GM18498 (cell line): ENCODE measurements around the gene ADCY7.
"Not testable (repeated sequence)": the region's sequence is repeated elsewhere in the genome, so short reads cannot be mapped to it uniquely, and the experiment has no call there.

Experiments used
- ATAC-seq: cut with Tn5 transposase; IDR thresholded peaks from one replicate; pipeline ENCODE4 v1.9.1; 2021; ENCODE audit warnings: mild to moderate bottlenecking, moderate library complexity; ENCODE audit not compliant: unreplicated experiment

Gene ADCY7

DNA sequence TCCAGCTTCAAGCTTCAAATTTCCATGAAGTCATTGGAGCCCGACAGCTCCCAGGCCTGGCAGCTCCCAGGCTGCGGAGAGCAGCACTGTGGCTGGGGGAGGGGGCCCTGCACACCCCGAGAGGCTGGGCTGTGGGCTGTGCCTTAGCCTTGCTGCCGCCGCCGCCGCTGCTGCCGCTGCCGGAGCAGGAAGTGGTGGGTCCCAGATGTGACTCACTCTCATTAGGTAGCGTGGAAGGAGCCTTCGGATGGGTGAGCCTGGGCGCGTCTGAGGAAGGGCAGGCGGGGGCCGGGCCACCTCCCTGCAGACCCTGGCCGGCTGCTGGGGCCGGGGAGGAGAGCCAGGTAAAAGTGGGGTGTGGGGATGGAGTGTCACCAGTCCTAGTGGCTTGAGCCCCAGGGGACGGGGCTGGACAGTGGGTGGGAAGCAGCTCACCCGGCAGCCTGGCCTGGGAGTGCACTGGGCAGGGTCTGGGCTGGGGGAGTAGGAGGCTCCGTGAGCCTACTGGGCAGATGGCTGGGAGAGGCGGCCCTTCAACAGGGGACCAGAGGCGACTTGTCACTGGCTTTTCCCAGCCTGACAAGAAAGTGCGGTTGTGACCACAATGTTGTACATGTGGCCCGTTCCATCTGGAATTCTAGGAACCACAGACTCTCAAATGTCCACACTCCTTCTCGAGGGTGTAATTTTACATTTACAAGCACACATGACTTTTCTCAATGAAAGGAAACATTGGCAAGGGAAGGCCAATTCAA, at the start of gene ADCY7:
Gene ADCY7, plus strand, starts transcription at position 215 of the 755 bp plus-strand sequence. CDS start 21,629 bp downstream, outside the sequence.
- peak; percentile 91 for ATAC-seq

GRCh38 chr16:50219402-50219975, 46.9 kb upstream of the ADCY7 start:
- ATAC-seq, result no peak

DNA sequence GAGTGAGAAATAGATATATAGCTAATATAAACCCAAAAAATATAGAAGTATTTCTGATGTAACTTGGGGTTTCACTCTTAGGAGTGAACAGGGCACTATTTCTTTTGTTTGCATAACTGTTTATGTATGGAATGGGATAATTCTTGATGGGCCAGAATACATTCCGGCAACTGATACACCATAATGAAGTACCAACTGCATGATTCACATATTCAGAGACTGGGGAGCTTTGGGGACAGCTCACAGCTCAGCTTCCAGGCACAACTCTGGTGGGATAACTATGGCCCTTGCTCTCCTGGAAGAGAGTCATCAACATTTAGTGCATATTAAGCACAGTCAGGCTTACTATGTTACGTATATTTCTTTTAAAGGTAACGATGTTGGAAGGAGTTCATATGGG, 42.1 kb upstream of the ADCY7 start:
- no peak for ATAC-seq

DNA sequence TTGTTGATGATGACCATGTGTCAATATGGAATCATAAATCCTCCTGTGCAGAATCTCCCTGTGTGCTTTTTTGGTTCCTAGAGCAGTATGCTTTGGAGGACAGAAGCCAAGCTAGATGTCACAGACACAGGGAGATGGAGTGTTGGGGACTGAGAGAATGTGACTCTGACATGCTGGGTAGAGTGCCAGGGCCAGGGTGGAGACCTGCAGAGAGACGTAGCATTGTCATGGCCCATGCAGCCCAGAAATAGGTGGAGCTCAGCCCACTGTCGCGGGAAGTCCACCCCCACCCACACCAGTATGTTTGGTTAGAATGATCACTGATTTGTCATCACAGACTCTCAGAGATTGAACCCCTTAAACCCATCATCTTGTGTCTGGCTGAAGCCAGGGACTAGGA, 39.2 kb upstream of the ADCY7 start:
- ATAC-seq, result no peak

GRCh38 chr16:50227665-50228064, 38.7 kb upstream of the ADCY7 start:
- ATAC-seq, result no peak

DNA sequence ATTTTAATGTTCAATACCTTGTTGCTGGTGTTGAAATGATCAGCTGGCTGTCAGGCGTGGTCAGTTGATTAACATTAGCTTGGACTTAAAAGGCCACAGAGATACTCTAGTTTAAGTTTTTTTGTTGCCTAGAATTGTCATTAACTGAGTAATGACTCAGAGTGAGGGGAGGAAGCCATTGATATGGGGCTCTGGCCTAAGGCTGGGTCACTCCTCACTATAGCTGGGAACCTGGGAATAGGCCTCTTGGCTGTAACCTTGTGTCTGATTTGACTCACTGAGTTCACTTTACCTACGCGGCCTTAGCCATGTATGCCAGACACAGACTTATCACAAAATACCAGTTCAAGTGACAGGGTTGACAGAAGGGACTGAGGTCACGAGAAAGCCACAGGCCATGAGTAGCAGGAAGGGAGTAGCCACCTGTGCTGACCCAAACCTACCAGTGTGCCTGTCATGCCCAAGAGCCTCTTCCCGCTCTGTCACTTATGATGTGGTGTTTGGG, 37.9 kb upstream of the ADCY7 start:
- ATAC-seq, result no peak

DNA sequence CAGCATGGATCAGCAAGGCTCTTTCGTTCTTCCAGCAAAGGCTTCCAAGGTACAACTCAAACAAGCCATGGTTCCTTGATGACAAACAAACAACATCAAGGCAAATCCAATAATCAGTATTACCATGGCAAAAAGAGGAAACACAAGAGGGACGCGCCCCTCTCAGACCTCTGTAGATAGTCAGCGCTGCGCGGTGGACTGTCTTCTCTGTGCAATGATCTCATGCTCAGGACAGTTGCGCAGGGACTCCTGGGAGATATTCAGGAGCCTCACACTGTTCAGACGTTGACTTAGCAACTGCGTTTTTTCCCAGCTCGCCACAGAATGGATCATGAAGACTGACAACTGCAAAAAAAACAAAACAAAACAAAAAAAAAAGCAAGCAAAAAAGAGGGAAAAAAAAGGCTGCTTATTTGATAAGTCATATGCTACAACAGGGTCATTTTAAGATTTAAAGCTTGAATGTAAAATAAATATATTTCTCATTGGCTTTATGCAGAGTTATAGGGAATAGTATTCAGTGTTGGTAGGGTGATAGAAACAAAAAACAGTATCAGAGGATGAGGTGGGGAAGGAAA, 37.1 kb upstream of the ADCY7 start:
- ATAC-seq, result no peak

GRCh38 chr16:50234771-50235556, 31.4 kb upstream of the ADCY7 start:
- ATAC-seq, result no peak

- no peak for ATAC-seq
Measured at GRCh38 chr16:50235581-50235980, 30.8 kb upstream of the ADCY7 start.

- ATAC-seq, result no peak
Measured at GRCh38 chr16:50238314-50238713, 28.0 kb upstream of the ADCY7 start.

- ATAC-seq, result no peak
Measured at GRCh38 chr16:50238868-50239301, 27.5 kb upstream of the ADCY7 start.

GRCh38 chr16:50243024-50243423, 23.3 kb upstream of the ADCY7 start:
- not testable (repeated sequence) for ATAC-seq

DNA sequence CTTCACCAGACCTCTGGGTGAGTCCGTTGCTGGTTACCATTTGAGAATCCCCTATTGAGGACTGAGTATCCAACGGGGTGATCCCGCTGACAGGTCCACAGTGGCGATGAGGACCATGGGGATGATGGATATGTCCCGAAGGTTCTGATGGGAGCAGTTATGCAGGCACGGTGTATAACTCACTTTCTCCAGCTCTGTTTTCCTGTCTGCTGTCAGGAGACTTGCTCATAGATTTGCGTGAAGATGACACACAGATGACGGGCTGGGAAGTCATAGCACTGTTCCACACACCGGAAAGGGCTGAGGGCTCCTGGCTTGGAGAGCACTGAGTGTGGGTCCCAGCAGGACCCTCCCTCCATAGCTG, 22.2 kb upstream of the ADCY7 start:
- ATAC-seq, result no peak

DNA sequence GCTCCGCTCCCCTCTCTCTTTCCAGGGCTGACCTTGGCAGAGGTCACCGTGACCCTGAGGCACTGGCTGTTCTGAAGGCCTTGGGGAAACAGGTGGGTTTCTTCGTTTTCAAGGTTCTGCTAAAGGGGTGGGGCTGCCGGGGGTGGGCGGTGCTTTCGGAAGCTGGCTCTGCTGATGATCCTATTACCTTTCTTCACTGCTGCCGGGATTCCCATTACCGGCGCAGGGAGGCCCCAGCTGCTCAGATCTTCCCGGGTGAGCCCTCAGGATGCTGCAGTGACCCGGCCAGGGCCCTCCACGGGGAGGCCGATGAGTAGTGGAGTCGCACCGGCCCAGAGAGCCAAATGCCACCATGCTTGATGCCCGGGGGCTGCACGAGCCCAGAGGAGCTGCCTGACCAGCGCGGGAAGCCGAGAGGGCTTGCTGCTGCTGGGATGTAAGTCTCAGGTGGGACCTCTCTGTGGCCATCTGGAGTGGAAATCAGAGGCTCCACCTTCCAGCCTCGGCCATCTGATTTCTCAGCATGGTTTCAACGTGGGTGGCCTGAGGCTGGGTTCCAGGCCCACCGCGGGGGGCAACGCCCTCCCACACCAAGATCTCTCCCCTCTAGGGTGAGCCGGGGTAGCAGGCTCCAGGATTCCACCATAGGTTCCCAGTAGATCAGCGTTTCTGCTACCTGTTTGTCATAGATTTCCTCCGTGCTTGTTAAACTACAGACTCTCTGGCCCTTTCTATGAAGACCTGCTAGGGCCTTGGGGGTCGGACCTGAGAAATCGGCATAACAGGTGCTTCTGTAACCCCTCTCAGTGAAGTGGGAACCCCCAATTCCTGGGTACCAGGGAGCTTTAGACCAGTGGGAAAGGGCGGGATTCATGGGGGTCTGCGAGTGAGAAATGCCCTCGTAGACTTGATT, 21.6 kb upstream of the ADCY7 start:
- no peak for ATAC-seq

DNA sequence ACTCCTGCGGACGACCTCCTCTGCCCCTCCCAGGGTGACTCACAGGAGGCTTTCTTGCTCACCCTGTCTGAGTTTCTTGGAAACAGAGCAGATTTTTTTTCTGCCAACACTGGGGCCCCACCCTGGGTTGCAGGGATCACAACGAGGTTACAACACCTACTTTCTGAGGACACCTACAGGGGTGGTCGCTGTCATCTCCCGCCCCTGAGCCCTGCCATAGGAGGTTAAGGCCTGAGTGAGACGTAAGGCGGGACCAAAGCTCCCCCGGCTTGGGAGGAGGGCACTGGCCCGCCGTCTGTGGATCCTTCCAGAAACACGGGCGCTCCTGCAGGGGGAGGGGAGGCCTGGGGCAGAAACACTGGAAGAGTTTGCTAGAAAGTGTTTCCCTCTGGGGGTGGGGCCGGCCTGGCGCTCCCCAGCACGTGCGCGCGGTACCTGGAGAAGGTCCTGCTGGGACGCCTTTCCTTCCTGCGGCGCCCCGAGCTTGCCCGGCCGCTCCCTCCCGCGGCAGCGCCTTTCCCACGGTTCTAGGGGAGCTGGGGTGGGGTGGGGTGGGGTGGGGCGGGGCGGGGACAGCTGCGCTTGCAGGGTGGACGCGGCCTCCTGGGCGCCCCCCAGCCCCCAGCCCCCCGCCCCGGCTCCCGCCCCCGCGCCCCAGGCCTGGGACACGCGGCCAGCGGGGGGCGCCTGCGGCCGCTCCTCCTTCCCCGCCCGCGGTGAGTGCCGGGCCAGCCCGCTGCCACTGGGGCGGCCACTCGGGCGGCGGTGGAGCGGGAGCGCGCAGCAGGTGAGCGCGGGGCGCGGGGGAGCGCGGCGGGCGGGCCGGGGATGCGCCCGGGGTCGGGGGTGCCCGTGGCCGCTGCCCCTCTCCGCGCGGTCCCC, 20.7 kb upstream of the ADCY7 start:
- ATAC-seq, result peak; percentile 84

- peak; percentile 34 for ATAC-seq
Measured at GRCh38 chr16:50246299-50247122, 19.8 kb upstream of the ADCY7 start.

- ATAC-seq, result no peak
Measured at GRCh38 chr16:50247123-50247905, 19.0 kb upstream of the ADCY7 start.
